GM23248 (cell line): ENCODE measurements around the gene MAP2K7. TPM values are rescaled to one million over a fixed set of nuclear protein-coding genes. Genes with fewer than 3 reads are reported as not detected.

Experiments
- DNase-seq: peaks from one replicate; pipeline ENCODE4 v3.0.0-alpha.2; 2015
- H2AFZ ChIP-seq: fragments of 200-600 bp; sonication (generic); 2 replicates; pipeline ENCODE4 v1.6.1; 2016; ENCODE audit warnings: antibody characterized with exemption
- H3F3A ChIP-seq: fragments of 200-600 bp; sonication (generic); 2 replicates; pipeline ENCODE4 v1.6.1; 2016; ENCODE audit warnings: mild to moderate bottlenecking, antibody characterized with exemption, mixed run types; ENCODE audit not compliant: insufficient read depth
- H3K27ac ChIP-seq: fragments of 200-600 bp; sonication (generic); 2 replicates; pipeline ENCODE4 v1.5.1; 2016; ENCODE audit warnings: mild to moderate bottlenecking
- H3K27me3 ChIP-seq: fragments of 200-600 bp; sonication (generic); replicated peaks from 2 replicates; pipeline ENCODE4 v1.6.1; 2016; ENCODE audit warnings: mild to moderate bottlenecking; ENCODE audit not compliant: insufficient read depth
- H3K36me3 ChIP-seq: fragments of 200-600 bp; sonication (generic); 2 replicates; pipeline ENCODE4 v1.6.1; 2016; ENCODE audit warnings: low read depth, mild to moderate bottlenecking
- H3K4me1 ChIP-seq: fragments of 200-600 bp; sonication (generic); 2 replicates; pipeline ENCODE4 v1.6.1; 2016; ENCODE audit warnings: mild to moderate bottlenecking; ENCODE audit not compliant: insufficient read depth
- H3K4me2 ChIP-seq: fragments of 200-600 bp; sonication (generic); one replicate; pipeline ENCODE4 v1.6.1; 2016; ENCODE audit warnings: mild to moderate bottlenecking; ENCODE audit not compliant: unreplicated experiment
- H3K4me3 ChIP-seq: fragments of 200-600 bp; sonication (generic); 2 replicates; pipeline ENCODE4 v1.5.1; 2016; ENCODE audit warnings: mild to moderate bottlenecking
- H3K79me2 ChIP-seq: fragments of 200-600 bp; sonication (generic); 2 replicates; pipeline ENCODE4 v1.6.1; 2016; ENCODE audit warnings: mild to moderate bottlenecking; ENCODE audit not compliant: insufficient read depth
- H3K9ac ChIP-seq: fragments of 200-600 bp; sonication (generic); 2 replicates; pipeline ENCODE4 v1.6.1; 2016; ENCODE audit warnings: mild to moderate bottlenecking
- H3K9me2 ChIP-seq: fragments of 200-600 bp; sonication (generic); 2 replicates; pipeline ENCODE4 v1.6.1; 2016; ENCODE audit warnings: mixed run types, mild to moderate bottlenecking, moderate library complexity; ENCODE audit not compliant: insufficient read depth
- H3K9me3 ChIP-seq: fragments of 200-600 bp; sonication (generic); one replicate; pipeline ENCODE4 v1.6.1; 2017; ENCODE audit warnings: low read depth
- H4K20me1 ChIP-seq: fragments of 200-600 bp; sonication (generic); 2 replicates; pipeline ENCODE4 v1.6.0; 2016; ENCODE audit not compliant: insufficient read depth
- EZH2 ChIP-seq: fragments of 200-600 bp; sonication (generic); IDR thresholded peaks from 2 replicates; pipeline ENCODE4 v1.6.1; 2018; ENCODE audit warnings: antibody characterized with exemption, mild to moderate bottlenecking; ENCODE audit not compliant: insufficient read depth, poor library complexity, severe bottlenecking
- EZH2phosphoT487 ChIP-seq: fragments of 200-600 bp; sonication (generic); IDR thresholded peaks from 2 replicates; pipeline ENCODE4 v1.6.1; 2018; ENCODE audit warnings: antibody characterized with exemption, moderate library complexity, mild to moderate bottlenecking, low read depth; ENCODE audit not compliant: insufficient read depth
- WGBS, 2 experiments: methylation state at CpG; one replicate each; pipeline ENCODE4 v1.1.6; 2015 to 2017; ENCODE audit warnings: low lambda C conversion rate in 2 of 2, low coverage in 1 of 2; ENCODE audit errors: missing lambda C conversion rate in 2 of 2; 5-methylcytosine and 5-hydroxymethylcytosine counted together
- in situ Hi-C: fragments of 300-500 bp; cut with MboI; formaldehyde crosslinking; loops from 2 replicates; pipeline ENCODE4 v1.15.0; 2020
- polyA plus RNA-seq: library from polyadenylated mRNA; unstranded; fragments of >200 nt; fragmentation: Nextera tagmentation; extraction: Ambion mirVana; gene quantifications from 2 replicates; pipeline ENCODE4 v1.2.1, GENCODE V29; 2016
- total RNA-seq: library from RNA; depleted of rRNA; stranded (reverse); fragments of >200 nt; shearing (Covaris generic); gene quantifications from 2 replicates; pipeline ENCODE4 v1.2.3, GENCODE V29; 2014

MAP2K7 gene
- total and polyA plus RNA-seq, 2 experiments from 2014 or later, result 4.6 to 9.7 TPM

DNA sequence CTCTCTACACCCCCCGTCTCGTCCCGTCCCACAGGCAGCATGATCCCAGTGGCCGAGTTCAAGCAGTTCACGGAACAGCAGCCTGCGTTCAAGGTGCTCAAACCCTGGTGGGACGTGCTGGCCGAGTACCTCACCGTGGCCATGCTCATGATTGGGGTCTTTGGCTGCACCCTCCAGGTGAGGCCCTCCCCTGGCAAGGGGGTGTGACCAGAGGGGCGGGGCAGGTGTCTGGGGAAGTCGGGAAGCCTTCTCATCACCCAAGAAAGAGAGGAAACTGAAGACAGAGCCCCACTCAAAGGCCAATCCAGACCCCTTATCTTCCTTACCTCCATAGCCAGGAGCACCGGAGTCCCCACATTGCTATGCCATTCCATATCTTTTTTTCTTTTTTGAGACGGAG lies 8.1 kb upstream of the MAP2K7 start:
- Histone ChIP-seq H3K27me3 (no peaks in the 10 kb centered on the region), H3K36me3 (no peaks in the 10 kb centered on the region), H3K9ac (no peak overlapping the region), H2AFZ (no peak overlapping the region), H3K9me3 (no peaks in the 10 kb centered on the region), H3F3A (no peaks in the 10 kb centered on the region), H3K27ac (no peak overlapping the region), H3K4me3 (no peak overlapping the region), H3K4me1 (no peaks in the 10 kb centered on the region), H3K9me2 (no peaks in the 10 kb centered on the region), H3K4me2 (no peak overlapping the region), H4K20me1 (no peaks in the 10 kb centered on the region), H3K79me2 (no peaks in the 10 kb centered on the region)
- in situ Hi-C loops, result no loop called here
- DNase-seq, result no peak
- TF ChIP-seq EZH2phosphoT487 (no peak), EZH2 (no peak)
- WGBS, 2 experiments, result 85 to 90% methylated on average over 13 of the region's 13 CpGs

DNA sequence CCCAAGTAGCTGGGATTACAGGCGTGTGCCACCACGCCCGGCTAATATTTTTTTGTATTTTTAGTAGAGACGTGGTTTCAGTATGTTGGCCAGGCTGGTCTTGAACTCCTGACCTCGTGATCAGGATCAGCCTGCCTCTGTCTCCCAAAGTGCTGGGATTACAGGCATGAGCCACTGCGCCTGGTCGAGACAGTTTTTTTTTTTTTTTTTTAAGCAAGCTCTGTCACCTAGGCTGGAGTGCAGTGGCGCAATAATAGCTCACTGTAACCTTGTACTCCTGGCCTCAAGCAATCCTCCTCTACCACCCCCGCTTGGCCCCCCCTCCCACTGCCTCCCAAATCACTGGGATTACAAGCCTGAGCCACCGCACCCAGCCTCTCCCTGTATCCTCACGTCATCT lies 6.4 kb upstream of the MAP2K7 start:
- in situ Hi-C loops, result no loop called here
- DNase-seq, result no peak
- WGBS, 2 experiments, result 92 to 95% methylated on average over 8 to 11 of the region's 11 CpGs

DNA sequence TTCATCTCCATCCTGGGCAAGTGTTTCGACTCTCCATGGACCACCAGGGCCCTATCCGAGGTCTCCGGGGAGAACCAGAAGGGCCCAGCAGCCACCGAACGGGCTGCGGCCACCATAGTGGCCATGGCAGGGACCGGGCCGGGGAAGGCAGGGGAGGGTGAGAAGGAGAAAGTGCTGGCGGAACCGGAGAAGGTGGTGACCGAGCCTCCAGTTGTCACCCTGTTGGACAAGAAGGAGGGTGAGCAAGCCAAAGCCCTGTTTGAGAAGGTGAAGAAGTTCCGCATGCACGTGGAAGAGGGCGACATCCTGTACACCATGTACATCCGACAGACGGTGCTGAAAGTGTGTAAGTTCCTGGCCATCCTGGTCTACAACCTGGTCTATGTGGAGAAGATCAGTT lies 4.7 kb upstream of the MAP2K7 start:
- in situ Hi-C loops, result no loop called here
- Histone ChIP-seq H3F3A (no peaks in the 10 kb centered on the region), H2AFZ (no peak overlapping the region), H3K9me2 (no peaks in the 10 kb centered on the region), H3K4me3 (no peak overlapping the region), H4K20me1 (no peaks in the 10 kb centered on the region), H3K27ac (no peak overlapping the region), H3K27me3 (no peaks in the 10 kb centered on the region), H3K9ac (no peak overlapping the region), H3K9me3 (no peaks in the 10 kb centered on the region), H3K79me2 (0 out of 2 replicates have a peak, but pooled peaks cover 8% of the 10 kb centered on the region), H3K4me2 (no peak overlapping the region), H3K36me3 (no peaks in the 10 kb centered on the region), H3K4me1 (0 out of 2 replicates have a peak, but pooled peaks cover 3% of the 10 kb centered on the region)
- no peak for TF ChIP-seq EZH2
- TF ChIP-seq EZH2phosphoT487, result no peak
- DNase-seq, result no peak
- WGBS, 2 experiments, result 96 to 98% methylated on average over 16 of the region's 16 CpGs

More for the DNA sequence above, 6.4 kb upstream of the MAP2K7 start:
- Histone ChIP-seq H3K27ac (no peak overlapping the region), H3K4me2 (no peak overlapping the region), H3K27me3 (no peaks in the 10 kb centered on the region), H2AFZ (no peak overlapping the region), H3K36me3 (no peaks in the 10 kb centered on the region), H3K4me3 (no peak overlapping the region), H3F3A (no peaks in the 10 kb centered on the region), H3K9me2 (no peaks in the 10 kb centered on the region), H4K20me1 (no peaks in the 10 kb centered on the region), H3K9ac (no peak overlapping the region), H3K79me2 (0 out of 2 replicates have a peak, but pooled peaks cover 6% of the 10 kb centered on the region), H3K4me1 (0 out of 2 replicates have a peak, but pooled peaks cover under 1% of the 10 kb centered on the region), H3K9me3 (no peaks in the 10 kb centered on the region)
- TF ChIP-seq EZH2phosphoT487 (no peak), EZH2 (no peak)

DNA sequence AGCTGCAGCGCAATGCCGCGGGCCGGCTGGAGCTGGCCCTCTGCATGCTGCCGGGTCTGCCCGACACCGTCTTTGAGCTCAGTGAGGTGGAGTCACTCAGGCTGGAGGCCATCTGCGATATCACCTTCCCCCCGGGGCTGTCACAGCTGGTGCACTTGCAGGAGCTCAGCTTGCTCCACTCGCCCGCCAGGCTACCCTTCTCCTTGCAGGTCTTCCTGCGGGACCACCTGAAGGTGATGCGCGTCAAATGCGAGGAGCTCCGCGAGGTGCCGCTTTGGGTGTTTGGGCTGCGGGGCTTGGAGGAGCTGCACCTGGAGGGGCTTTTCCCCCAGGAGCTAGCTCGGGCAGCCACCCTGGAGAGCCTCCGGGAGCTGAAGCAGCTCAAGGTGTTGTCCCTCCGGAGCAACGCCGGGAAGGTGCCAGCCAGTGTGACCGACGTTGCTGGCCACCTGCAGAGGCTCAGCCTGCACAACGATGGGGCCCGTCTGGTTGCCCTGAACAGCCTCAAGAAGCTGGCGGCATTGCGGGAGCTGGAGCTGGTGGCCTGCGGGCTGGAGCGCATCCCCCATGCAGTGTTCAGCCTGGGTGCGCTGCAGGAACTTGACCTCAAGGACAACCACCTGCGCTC lies 3.8 kb upstream of the MAP2K7 start:
- no peak overlapping the region for H3K9ac ChIP-seq
- no peaks in the 10 kb centered on the region for H4K20me1 ChIP-seq
- no peak for DNase-seq
- H3K27me3 ChIP-seq, result no peaks in the 10 kb centered on the region
- H2AFZ ChIP-seq, result no peak overlapping the region
- H3K4me3 ChIP-seq, result no peak overlapping the region
- in situ Hi-C loops, result no loop called here
- H3F3A ChIP-seq, result no peaks in the 10 kb centered on the region
- 91 to 92% methylated on average over 30 to 34 of the region's 34 CpGs for whole genome bisulfite sequencing, 2 experiments
- H3K36me3 ChIP-seq, result no peaks in the 10 kb centered on the region
- H3K4me1 ChIP-seq, result peaks cover 6% of the 10 kb centered on the region
- no peak for TF ChIP-seq EZH2
- TF ChIP-seq EZH2phosphoT487, result no peak
- no peak overlapping the region for H3K27ac ChIP-seq
- peaks cover 16% of the 10 kb centered on the region for H3K79me2 ChIP-seq
- H3K9me2 ChIP-seq, result no peaks in the 10 kb centered on the region
- H3K4me2 ChIP-seq, result no peak overlapping the region
- no peaks in the 10 kb centered on the region for H3K9me3 ChIP-seq
